ENCODE data around the gene DDX24.

GRCh38 chr14:94015223-94015622 is 65.8 kb downstream of the DDX24 start:
- TF ChIP-seq BHLHE40 (IDR thresholded peaks at IDR 0.05; ENCODE audit: low read depth, low read length) (no peak), CTCF (IDR thresholded peaks at IDR 0.05) (no peak), MAX (IDR thresholded peaks at IDR 0.05) (no peak), MAZ (IDR thresholded peaks at IDR 0.05; ENCODE audit: borderline replicate concordance, low read depth, low read length) (no peak), NFE2L2 (conservative IDR thresholded peaks at IDR 0.05; ENCODE audit: low read length) (no peak), REST (IDR thresholded peaks at IDR 0.05) (no peak), RFX5 (IDR thresholded peaks at IDR 0.05) (no peak), HEYL (CRISPR knock-in tag; IDR thresholded peaks at IDR 0.05) (no peak), POLR2A (IDR thresholded peaks at IDR 0.05; ENCODE audit: low read length) (no peak), HMGXB4 (CRISPR knock-in tag; IDR thresholded peaks at IDR 0.05; ENCODE audit: borderline replicate concordance) (no peak), JUN (IDR thresholded peaks at IDR 0.05) (no peak), TP53 (CRISPR knock-in tag; IDR thresholded peaks at IDR 0.05) (no peak)

Data from A549 (cell line).